RWPE2 (cell line): ENCODE data around the gene RAC3.

ENCODE experiments used
- ATAC-seq: fragments of 200-7000 bp; cut with Tn5 transposase; 3 replicates; pipeline ENCODE4 v1.9.1; 2021; ENCODE audit warnings: low read depth
- DNase-seq: peaks from one replicate; pipeline ENCODE4 v3.0.0-alpha.2; 2020; ENCODE audit warnings: low spot score
- H3K27ac ChIP-seq: fragments of 450-650 bp; 2 replicates; pipeline ENCODE4 v1.5.1; 2017; ENCODE audit warnings: mild to moderate bottlenecking; ENCODE audit not compliant: poor library complexity, severe bottlenecking
- H3K27me3 ChIP-seq: fragments of 250-450 bp; sonication (Bioruptor Pico); 2 replicates; pipeline ENCODE4 v1.5.1; 2021; ENCODE audit warnings: mild to moderate bottlenecking, moderate library complexity; ENCODE audit not compliant: insufficient read depth, poor library complexity, severe bottlenecking
- H3K36me3 ChIP-seq: fragments of 250-450 bp; sonication (Bioruptor Pico); 2 replicates; pipeline ENCODE4 v1.5.1; 2020; ENCODE audit warnings: low read depth, mild to moderate bottlenecking, moderate library complexity
- H3K4me1 ChIP-seq: fragments of 250-450 bp; sonication (Bioruptor Pico); 2 replicates; pipeline ENCODE4 v1.5.1; 2021; ENCODE audit warnings: mild to moderate bottlenecking, moderate library complexity; ENCODE audit not compliant: insufficient read depth, poor library complexity, severe bottlenecking
- H3K4me3 ChIP-seq: fragments of 250-450 bp; sonication (Bioruptor Pico); 2 replicates; pipeline ENCODE4 v1.5.1; 2021; ENCODE audit warnings: mild to moderate bottlenecking, moderate library complexity; ENCODE audit not compliant: severe bottlenecking
- H3K9me3 ChIP-seq: fragments of 250-450 bp; sonication (Bioruptor Pico); 2 replicates; pipeline ENCODE4 v1.5.1; 2021; ENCODE audit warnings: mild to moderate bottlenecking, moderate library complexity; ENCODE audit not compliant: severe bottlenecking
- TF ChIP-seq, protein P1 (sequence below): fragments of 450-650 bp; IDR thresholded peaks from one replicate; pipeline ENCODE4 v1.5.1; 2017; ENCODE audit warnings: mild to moderate bottlenecking, moderate library complexity; ENCODE audit not compliant: poor library complexity, severe bottlenecking

The RAC3 gene

GRCh38 chr17:82007495-82008257 lies 23.8 kb upstream of the RAC3 start:
- H3K36me3 ChIP-seq = no peaks in the 10 kb centered on the region
- H3K9me3 ChIP-seq = no peaks in the 10 kb centered on the region
- ATAC-seq = no peak
- no peaks in the 10 kb centered on the region for H3K27me3 ChIP-seq
- TF ChIP-seq, protein P1, sequence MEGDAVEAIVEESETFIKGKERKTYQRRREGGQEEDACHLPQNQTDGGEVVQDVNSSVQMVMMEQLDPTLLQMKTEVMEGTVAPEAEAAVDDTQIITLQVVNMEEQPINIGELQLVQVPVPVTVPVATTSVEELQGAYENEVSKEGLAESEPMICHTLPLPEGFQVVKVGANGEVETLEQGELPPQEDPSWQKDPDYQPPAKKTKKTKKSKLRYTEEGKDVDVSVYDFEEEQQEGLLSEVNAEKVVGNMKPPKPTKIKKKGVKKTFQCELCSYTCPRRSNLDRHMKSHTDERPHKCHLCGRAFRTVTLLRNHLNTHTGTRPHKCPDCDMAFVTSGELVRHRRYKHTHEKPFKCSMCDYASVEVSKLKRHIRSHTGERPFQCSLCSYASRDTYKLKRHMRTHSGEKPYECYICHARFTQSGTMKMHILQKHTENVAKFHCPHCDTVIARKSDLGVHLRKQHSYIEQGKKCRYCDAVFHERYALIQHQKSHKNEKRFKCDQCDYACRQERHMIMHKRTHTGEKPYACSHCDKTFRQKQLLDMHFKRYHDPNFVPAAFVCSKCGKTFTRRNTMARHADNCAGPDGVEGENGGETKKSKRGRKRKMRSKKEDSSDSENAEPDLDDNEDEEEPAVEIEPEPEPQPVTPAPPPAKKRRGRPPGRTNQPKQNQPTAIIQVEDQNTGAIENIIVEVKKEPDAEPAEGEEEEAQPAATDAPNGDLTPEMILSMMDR = no peak
- H3K4me1 ChIP-seq = peaks cover 23% of the 10 kb centered on the region
- DNase-seq = no peak
- no peak overlapping the region for H3K4me3 ChIP-seq
- H3K27ac ChIP-seq = no peak overlapping the region

DNA sequence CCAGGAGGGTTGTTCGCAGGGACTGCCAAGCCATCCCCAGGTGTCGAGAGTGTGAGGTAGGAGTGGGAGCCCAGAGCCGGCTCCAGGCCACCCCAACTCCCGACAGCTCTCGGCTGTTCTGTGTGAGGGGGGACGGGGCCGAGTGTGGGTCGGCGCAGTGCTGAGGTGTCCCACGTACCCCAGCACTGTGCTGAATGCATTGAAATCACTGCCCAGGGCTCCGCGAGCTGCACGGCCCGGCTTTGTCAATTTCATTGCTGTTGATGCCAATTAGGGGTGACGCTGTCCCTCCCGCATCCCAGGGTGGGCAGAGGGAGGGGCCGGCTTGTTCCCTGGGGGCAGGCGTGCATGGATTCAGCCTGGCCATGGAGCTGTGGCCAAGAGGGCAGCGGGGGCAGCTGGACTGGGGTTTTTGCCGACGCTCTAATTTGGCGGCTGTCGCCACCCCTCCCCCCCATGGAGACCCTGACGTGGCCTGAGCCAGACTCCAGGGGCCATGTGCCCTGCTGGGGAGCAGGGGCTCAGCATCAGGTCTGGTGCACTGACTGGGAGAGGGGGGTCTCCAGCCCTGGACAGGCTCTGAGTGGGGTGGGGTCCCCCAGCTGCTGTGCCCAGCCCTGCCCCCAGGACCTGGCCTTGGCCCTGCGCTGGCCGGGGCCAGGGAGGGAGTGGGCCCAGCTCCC lies 23.1 kb upstream of the RAC3 start:
- Histone ChIP-seq H3K27ac (no peak overlapping the region), H3K4me3 (no peak overlapping the region), H3K4me1 (peaks cover 17% of the 10 kb centered on the region), H3K27me3 (no peaks in the 10 kb centered on the region), H3K9me3 (no peaks in the 10 kb centered on the region), H3K36me3 (no peaks in the 10 kb centered on the region)
- ATAC-seq (no peak), DNase-seq (no peak)
- TF ChIP-seq, protein P1 = no peak

DNA sequence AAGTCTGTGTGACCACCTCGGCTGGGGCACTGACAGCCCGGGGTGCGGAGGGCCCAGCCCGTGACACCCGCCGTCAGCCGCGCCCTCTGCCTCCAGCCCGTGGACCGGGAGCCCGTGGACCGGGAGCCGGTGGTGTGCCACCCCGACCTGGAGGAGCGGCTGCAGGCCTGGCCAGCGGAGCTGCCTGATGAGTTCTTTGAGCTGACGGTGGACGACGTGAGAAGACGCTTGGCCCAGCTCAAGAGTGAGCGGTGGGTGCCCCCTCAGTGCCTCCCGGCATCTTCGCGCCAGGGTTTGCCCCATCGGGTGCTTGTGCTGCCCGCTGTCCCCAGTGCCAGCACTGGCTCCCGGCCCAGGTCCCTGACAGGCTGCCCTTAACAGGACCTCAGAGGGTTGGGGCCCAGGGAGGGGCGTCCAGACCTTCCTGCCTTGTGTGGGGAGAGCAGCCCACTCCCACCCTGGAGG lies 22.5 kb upstream of the RAC3 start:
- no peak for DNase-seq
- ATAC-seq = no peak
- TF ChIP-seq, protein P1 = no peak
- no peaks in the 10 kb centered on the region for H3K36me3 ChIP-seq
- peaks cover 14% of the 10 kb centered on the region for H3K4me1 ChIP-seq
- no peak overlapping the region for H3K4me3 ChIP-seq
- no peaks in the 10 kb centered on the region for H3K27me3 ChIP-seq
- no peaks in the 10 kb centered on the region for H3K9me3 ChIP-seq
- H3K27ac ChIP-seq = no peak overlapping the region

DNA sequence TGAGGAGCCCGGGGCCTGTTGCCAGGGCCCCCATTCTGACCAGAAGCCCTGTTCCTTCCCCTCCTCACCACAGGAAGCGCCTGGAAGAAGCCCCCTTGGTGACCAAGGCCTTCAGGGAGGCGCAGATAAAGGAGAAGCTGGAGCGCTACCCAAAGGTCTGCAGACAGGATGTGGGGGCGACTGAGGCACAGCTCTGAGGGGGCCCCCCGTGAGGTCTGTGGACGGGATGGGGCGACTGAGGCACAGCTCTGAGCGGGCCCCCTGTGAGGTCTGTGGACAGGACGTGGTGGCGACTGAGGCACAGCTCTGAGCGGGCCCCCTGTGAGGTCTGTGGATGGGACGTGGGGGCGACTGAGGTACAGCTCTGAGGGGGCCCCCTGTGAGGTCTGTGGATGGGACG lies 22.1 kb upstream of the RAC3 start:
- no peak for ATAC-seq
- TF ChIP-seq, protein P1 = no peak
- no peaks in the 10 kb centered on the region for H3K36me3 ChIP-seq
- DNase-seq = no peak
- no peak overlapping the region for H3K4me3 ChIP-seq
- no peaks in the 10 kb centered on the region for H3K9me3 ChIP-seq
- no peak overlapping the region for H3K27ac ChIP-seq
- H3K27me3 ChIP-seq = no peaks in the 10 kb centered on the region
- H3K4me1 ChIP-seq = peaks cover 9% of the 10 kb centered on the region
